Stomach (tissue), 9 donors: ENCODE data around the gene DAPK2. TPM values are rescaled to one million over a fixed set of nuclear protein-coding genes. Genes with fewer than 3 reads are reported as not detected.
A peak's percentile ranks its signal among the peaks of the same experiment; 100 is the strongest.

ENCODE experiments used
- DNase-seq, 2 donors: peaks; one replicate each; pipeline versions ENCODE4 v3.0.0 to v3.0.0-alpha.2; 2013 to 2019
- H3K27ac ChIP-seq, 5 donors: fragments of 200-600 bp in 4 of 5; sonication (generic) in 4 of 5; one replicate each; pipeline ENCODE4 v1.5.1; 2013 to 2019; ENCODE audit warnings: mild to moderate bottlenecking in 1 of 5, moderate library complexity in 1 of 5
- H3K27me3 ChIP-seq, 3 donors: fragments of 200-600 bp; sonication (generic); one replicate each; pipeline ENCODE4 v1.5.1; 2017 to 2019; ENCODE audit warnings: mixed run types in 1 of 3
- H3K36me3 ChIP-seq, 4 donors: fragments of 200-600 bp; sonication (generic); 1 replicate in 3 of 4; 2 replicates in 1 of 4; pipeline ENCODE4 v1.5.1; 2016 to 2019
- H3K4me1 ChIP-seq, 4 donors: fragments of 200-600 bp; sonication (generic); one replicate each; pipeline ENCODE4 v1.5.1; 2016 to 2019
- H3K4me3 ChIP-seq, 4 donors: fragments of 200-600 bp; sonication (generic) in 3 of 4; one replicate each; pipeline ENCODE4 v1.5.1; 2016 to 2019; ENCODE audit warnings: mild to moderate bottlenecking in 1 of 4
- H3K9me3 ChIP-seq, 4 donors: fragments of 200-600 bp; sonication (generic); one replicate each; pipeline ENCODE4 v1.5.1; 2016 to 2019
- EP300 ChIP-seq: sonication (generic); formaldehyde crosslinking; IDR thresholded peaks from one replicate; pipeline ENCODE4 v1.6.1; 2017; ENCODE audit warnings: antibody characterized with exemption
- POLR2A ChIP-seq, 4 donors: fragments of 450-650 bp; IDR thresholded peaks; one replicate each; pipeline ENCODE4 v1.6.1; 2016; ENCODE audit warnings: antibody characterized with exemption in 4 of 4, control low read depth in 2 of 4, mild to moderate bottlenecking in 1 of 4, moderate library complexity in 1 of 4
- POLR2AphosphoS5 ChIP-seq, 3 donors: sonication (generic); formaldehyde crosslinking; IDR thresholded peaks; one replicate each; pipeline ENCODE4 v1.6.1; 2016; ENCODE audit warnings: antibody characterized with exemption in 3 of 3
- WGBS, 5 donors: extraction: QIAGEN DNeasy Blood & Tissue Kit in 3 of 5; methylation state at CpG; one replicate each; pipeline versions ENCODE4 v1.1.5 to v1.1.7; 2013 to 2018; 5-methylcytosine and 5-hydroxymethylcytosine counted together
- intact Hi-C: fragments of 100-400 bp; cut with DNase I; formaldehyde crosslinking; loops from one replicate; pipeline ENCODE4 v1.15.1; 2023; ENCODE audit warnings: low total_unique reads
- polyA plus RNA-seq, 3 donors: library from polyadenylated mRNA; stranded (reverse); fragments of 200-250 nt; gene quantifications; one replicate each; pipeline ENCODE4 v1.2.3, GENCODE V29; 2013
- total RNA-seq, 5 donors: library from RNA; depleted of rRNA; stranded (reverse); fragments of >200 nt; gene quantifications; one replicate each; pipeline versions ENCODE4 v1.1.0 to v1.2.3, GENCODE V29; 2014 to 2016
- TF ChIP-seq, protein P1 (sequence below), 7 experiments: fragments of 450-650 bp in 4 of 7; fragments of 200-600 bp in 3 of 7; sonication (generic) in 3 of 7; IDR thresholded peaks; one replicate each; pipeline ENCODE4 v1.5.1; 2016 to 2019; ENCODE audit warnings: antibody characterized with exemption in 7 of 7, control low read depth in 2 of 7, mild to moderate bottlenecking in 1 of 7
- donor health status: healthy with polysubstance abuse.
- donor health status: Bipolar disorder and iron deficiency.
- donor health status: healthy.

Gene DAPK2
- total and polyA plus RNA-seq, 8 donors, result 5.2 to 178 (median 16.6) TPM

DNA sequence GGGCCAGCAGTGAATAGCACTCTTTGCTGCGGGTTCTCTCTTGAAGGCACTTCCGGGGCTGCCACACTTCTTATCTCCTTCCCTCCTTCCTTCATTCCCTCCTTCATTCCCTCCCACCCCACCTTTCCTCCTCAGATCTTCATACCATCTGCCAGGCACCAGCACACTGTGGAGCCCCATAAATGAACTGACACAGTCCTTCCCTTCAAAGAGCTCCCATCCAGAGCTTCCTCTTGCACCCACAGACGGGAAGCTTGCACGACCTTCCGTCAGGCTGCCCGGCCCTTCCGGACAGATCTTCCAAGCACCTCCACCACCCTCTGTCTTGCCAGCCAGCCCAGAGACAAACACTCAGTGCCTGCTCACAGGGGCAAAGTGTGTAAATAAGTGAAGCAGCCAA lies 147.1 kb downstream of the DAPK2 start:
- DNase-seq, result no peak
- Histone ChIP-seq H3K36me3 (no peaks in the 10 kb centered on the region), H3K27ac (no peak overlapping the region), H3K4me3 (no peak overlapping the region), H3K9me3 (no peaks in the 10 kb centered on the region), H3K27me3 (no peaks in the 10 kb centered on the region), H3K4me1 (peaks cover 5 to 40% (median 13%) of the 10 kb centered on the region in 4 donors)
- WGBS, 5 donors, result 60 to 71% (median 64%) methylated on average over 7 of the region's 7 CpGs
- intact Hi-C loops, result loop anchor here (10.0 kb wide), 1 partner anchor 166 kb away; no protein-coding TSS in a partner anchor
- TF ChIP-seq POLR2A (IDR thresholded peaks at IDR 0.05), result no peak
- no peak for TF ChIP-seq POLR2AphosphoS5 (IDR thresholded peaks at IDR 0.05)
- no peak for TF ChIP-seq EP300
- TF ChIP-seq, protein P1, sequence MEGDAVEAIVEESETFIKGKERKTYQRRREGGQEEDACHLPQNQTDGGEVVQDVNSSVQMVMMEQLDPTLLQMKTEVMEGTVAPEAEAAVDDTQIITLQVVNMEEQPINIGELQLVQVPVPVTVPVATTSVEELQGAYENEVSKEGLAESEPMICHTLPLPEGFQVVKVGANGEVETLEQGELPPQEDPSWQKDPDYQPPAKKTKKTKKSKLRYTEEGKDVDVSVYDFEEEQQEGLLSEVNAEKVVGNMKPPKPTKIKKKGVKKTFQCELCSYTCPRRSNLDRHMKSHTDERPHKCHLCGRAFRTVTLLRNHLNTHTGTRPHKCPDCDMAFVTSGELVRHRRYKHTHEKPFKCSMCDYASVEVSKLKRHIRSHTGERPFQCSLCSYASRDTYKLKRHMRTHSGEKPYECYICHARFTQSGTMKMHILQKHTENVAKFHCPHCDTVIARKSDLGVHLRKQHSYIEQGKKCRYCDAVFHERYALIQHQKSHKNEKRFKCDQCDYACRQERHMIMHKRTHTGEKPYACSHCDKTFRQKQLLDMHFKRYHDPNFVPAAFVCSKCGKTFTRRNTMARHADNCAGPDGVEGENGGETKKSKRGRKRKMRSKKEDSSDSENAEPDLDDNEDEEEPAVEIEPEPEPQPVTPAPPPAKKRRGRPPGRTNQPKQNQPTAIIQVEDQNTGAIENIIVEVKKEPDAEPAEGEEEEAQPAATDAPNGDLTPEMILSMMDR (IDR thresholded peaks at IDR 0.05), result no peak

DNA sequence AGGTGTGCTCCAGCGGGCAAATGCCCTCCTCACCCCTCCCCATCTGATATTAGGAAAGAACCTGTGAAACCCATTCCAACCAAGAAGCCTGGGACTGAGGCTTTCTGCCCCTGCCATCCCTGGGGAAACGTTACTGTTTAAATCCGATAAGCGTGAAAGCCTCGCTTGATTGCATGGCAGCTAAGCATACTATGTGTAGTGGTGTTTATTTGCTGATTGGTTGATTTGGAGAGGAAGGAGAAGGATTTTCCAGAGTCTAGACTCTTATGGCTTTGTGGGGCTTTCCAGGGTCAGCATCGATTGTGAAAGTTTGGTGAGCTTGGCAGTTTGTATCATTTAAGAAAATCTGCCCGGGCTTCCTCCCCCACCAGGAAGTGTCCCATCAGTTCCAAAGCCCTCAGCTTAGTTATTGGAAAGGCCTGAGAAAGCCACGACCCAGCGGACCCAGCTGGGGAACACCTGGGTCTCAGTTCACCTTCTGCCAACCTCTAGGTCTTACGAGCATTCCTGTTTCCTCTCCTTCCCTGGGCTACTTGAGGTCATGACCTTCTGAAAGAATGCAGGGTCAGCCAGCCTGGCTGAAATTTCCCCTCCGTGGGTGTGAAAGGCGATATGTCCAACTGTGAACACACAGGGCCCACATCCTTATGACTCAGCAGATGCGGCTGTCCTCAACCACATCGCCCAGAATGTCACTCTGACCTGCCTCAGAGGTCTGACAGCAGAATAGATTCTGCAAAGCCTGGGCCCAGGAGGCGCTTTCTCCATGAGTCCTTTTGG lies 149.8 kb downstream of the DAPK2 start:
- intact Hi-C loops, result loop anchor here (10.0 kb wide), 1 partner anchor 168 kb away; no protein-coding TSS in a partner anchor
- DNase-seq, result peak in 1 of 2 donors; percentile 40
- H3K27me3 ChIP-seq, result no peaks in the 10 kb centered on the region
- H3K9me3 ChIP-seq, result no peaks in the 10 kb centered on the region
- H3K4me1 ChIP-seq, result peaks cover 5 to 66% (median 14%) of the 10 kb centered on the region in 4 donors
- H3K36me3 ChIP-seq, result no peaks in the 10 kb centered on the region
- 44 to 63% (median 49%) methylated on average over 13 to 15 of the region's 15 CpGs for WGBS, 5 donors
- H3K4me3 ChIP-seq, result no peak overlapping the region
- TF ChIP-seq, protein P1 (IDR thresholded peaks at IDR 0.05), result no peak
- no peak for TF ChIP-seq POLR2A (IDR thresholded peaks at IDR 0.05)
- peak in 1 of 3 donors; percentile 28 for TF ChIP-seq POLR2AphosphoS5 (IDR thresholded peaks at IDR 0.05)
- TF ChIP-seq EP300, result no peak
- H3K27ac ChIP-seq, result peak overlapping the region in 3 of 5 donors; percentile 32 to 37 (median 36)

DNA sequence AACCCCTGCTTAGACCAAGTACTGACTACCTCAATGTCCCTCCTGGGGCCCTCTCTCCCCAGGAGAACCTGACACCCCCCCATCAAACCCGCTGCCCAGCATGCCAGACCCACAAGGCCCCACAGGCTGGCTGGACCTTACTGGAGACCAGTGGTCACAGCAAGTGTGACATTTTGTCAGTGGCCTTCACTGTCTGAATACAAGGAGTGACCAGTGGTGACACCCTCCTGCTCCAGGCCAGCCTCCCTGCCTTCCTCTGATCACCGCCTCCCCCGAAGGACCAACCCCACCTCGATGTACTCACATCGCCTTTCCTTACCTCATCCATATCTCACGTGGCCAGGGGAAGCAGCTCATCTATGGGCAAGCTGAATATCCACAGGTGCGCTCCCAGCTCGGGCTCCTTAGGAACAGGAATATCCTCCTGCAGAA lies 150.5 kb downstream of the DAPK2 start:
- 61 to 84% (median 79%) methylated on average over 8 of the region's 8 CpGs for WGBS, 5 donors
- no peaks in the 10 kb centered on the region for H3K9me3 ChIP-seq

DNA sequence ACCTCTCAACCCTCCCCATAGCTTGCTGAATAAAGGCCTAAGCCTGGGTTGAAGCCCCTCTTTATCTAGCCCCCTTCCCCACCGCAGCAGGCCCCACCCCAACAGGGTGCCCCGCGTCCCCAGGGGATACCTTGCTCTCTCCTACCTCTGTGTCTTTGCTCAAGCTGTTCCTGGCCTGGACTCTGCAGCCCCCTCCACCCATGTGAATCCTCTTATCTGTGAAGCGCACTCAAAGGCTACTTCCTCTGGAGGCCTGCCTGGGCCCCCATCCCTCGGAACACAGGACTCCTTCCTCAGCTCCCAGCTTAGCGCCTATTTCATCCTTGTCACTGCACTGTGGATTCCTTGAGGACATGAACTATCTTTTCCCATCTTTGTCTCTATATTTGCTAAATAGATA lies 151.1 kb downstream of the DAPK2 start:
- H3K27me3 ChIP-seq, result no peaks in the 10 kb centered on the region
- peaks cover 5 to 74% (median 19%) of the 10 kb centered on the region in 4 donors for H3K4me1 ChIP-seq
- 74 to 98% (median 85%) methylated on average over 6 of the region's 6 CpGs for WGBS, 5 donors
- intact Hi-C loops, result loop anchor here (10.0 kb wide), 1 partner anchor 170 kb away; no protein-coding TSS in a partner anchor
- no peak overlapping the region for H3K4me3 ChIP-seq
- DNase-seq, result no peak
- H3K9me3 ChIP-seq, result no peaks in the 10 kb centered on the region
- TF ChIP-seq, protein P1 (IDR thresholded peaks at IDR 0.05), result no peak
- no peak for TF ChIP-seq POLR2A (IDR thresholded peaks at IDR 0.05)
- TF ChIP-seq EP300, result no peak
- no peak for TF ChIP-seq POLR2AphosphoS5 (IDR thresholded peaks at IDR 0.05)
- H3K36me3 ChIP-seq, result no peaks in the 10 kb centered on the region
- H3K27ac ChIP-seq, result no peak overlapping the region

More for the DNA sequence above, 150.5 kb downstream of the DAPK2 start:
- intact Hi-C loops, result loop anchor here (10.0 kb wide), 1 partner anchor 169 kb away; no protein-coding TSS in a partner anchor
- no peak for DNase-seq
- Histone ChIP-seq H3K27ac (no peak overlapping the region), H3K36me3 (no peaks in the 10 kb centered on the region), H3K4me1 (peaks cover 5 to 73% (median 19%) of the 10 kb centered on the region in 4 donors), H3K27me3 (no peaks in the 10 kb centered on the region), H3K4me3 (no peak overlapping the region)
- TF ChIP-seq POLR2A (IDR thresholded peaks at IDR 0.05), result no peak
- TF ChIP-seq, protein P1 (IDR thresholded peaks at IDR 0.05), result no peak
- TF ChIP-seq POLR2AphosphoS5 (IDR thresholded peaks at IDR 0.05), result no peak
- no peak for TF ChIP-seq EP300
